Caki2 (cell line): ENCODE results near the gene PIEZO2. TPM values are rescaled to one million over a fixed set of nuclear protein-coding genes. Genes with fewer than 3 reads are reported as not detected.
A peak's percentile ranks its signal among the peaks of the same experiment; 100 is the strongest.

ENCODE experiments used
- DNase-seq: peaks from one replicate; pipeline ENCODE4 v3.0.0-alpha.2; 2015; ENCODE audit warnings: low read depth
- in situ Hi-C: cut with HindIII; loops from 2 replicates; pipeline ENCODE4 v1.10.0; 2016; ENCODE audit warnings: low sequenced_read_pairs, low pct_unique_long_range_greater_than_20kb, mixed read lengths
- total RNA-seq: library from RNA; depleted of rRNA; stranded (reverse); fragments of >200 nt; shearing (Covaris generic); gene quantifications from 2 replicates; pipeline ENCODE4 v1.2.3, GENCODE V29; 2014; ENCODE audit warnings: low replicate concordance

Gene PIEZO2
- total RNA-seq, 1 experiment from 2014 or later, result 2.8 TPM

- in situ Hi-C loops, result no loop called here
- DNase-seq, result no peak
These were observed 129.1 kb downstream of the PIEZO2 start for GRCh38 chr18:11020161-11020853.

GRCh38 chr18:11019295-11020105 is 129.9 kb downstream of the PIEZO2 start:
- in situ Hi-C loops, result no loop called here

GRCh38 chr18:11009869-11010268 is 139.5 kb downstream of the PIEZO2 start:
- in situ Hi-C loops, result no loop called here
- DNase-seq, result no peak

More at GRCh38 chr18:11019295-11020105, 129.9 kb downstream of the PIEZO2 start:
- no peak for DNase-seq

GRCh38 chr18:11009147-11009546 is 140.2 kb downstream of the PIEZO2 start:
- in situ Hi-C loops, result no loop called here
- no peak for DNase-seq

GRCh38 chr18:11008505-11008904 is 140.9 kb downstream of the PIEZO2 start:
- DNase-seq, result no peak
- in situ Hi-C loops, result no loop called here

- in situ Hi-C loops, result no loop called here
- peak; percentile 97 for DNase-seq
These were observed 143.8 kb downstream of the PIEZO2 start for GRCh38 chr18:11005528-11005927.

GRCh38 chr18:11004951-11005350 is 144.4 kb downstream of the PIEZO2 start:
- in situ Hi-C loops, result no loop called here
- no peak for DNase-seq

- DNase-seq, result peak; percentile 59
These were observed 145.1 kb downstream of the PIEZO2 start for GRCh38 chr18:11004294-11004693.

GRCh38 chr18:11002796-11003195 is 146.6 kb downstream of the PIEZO2 start:
- DNase-seq, result no peak
- in situ Hi-C loops, result no loop called here

More at GRCh38 chr18:11004294-11004693, 145.1 kb downstream of the PIEZO2 start:
- in situ Hi-C loops, result no loop called here

- in situ Hi-C loops, result no loop called here
- no peak for DNase-seq
These were observed 147.1 kb downstream of the PIEZO2 start for GRCh38 chr18:11002277-11002676.

GRCh38 chr18:11000071-11000470 is 149.3 kb downstream of the PIEZO2 start:
- DNase-seq, result no peak
- in situ Hi-C loops, result no loop called here

- in situ Hi-C loops, result no loop called here
- DNase-seq, result no peak
These were observed 151.5 kb downstream of the PIEZO2 start for GRCh38 chr18:10997885-10998284.

- in situ Hi-C loops, result no loop called here
- no peak for DNase-seq
These were observed 153.8 kb downstream of the PIEZO2 start for GRCh38 chr18:10995550-10995949.

GRCh38 chr18:10989486-10989885 is 159.9 kb downstream of the PIEZO2 start:
- in situ Hi-C loops, result no loop called here
- no peak for DNase-seq

GRCh38 chr18:10985689-10986088 is 163.7 kb downstream of the PIEZO2 start:
- in situ Hi-C loops, result no loop called here
- DNase-seq, result no peak

- no peak for DNase-seq
- in situ Hi-C loops, result no loop called here
These were observed 170.0 kb downstream of the PIEZO2 start for GRCh38 chr18:10979411-10979810.

GRCh38 chr18:10977042-10977441 is 172.3 kb downstream of the PIEZO2 start:
- in situ Hi-C loops, result no loop called here
- no peak for DNase-seq

- in situ Hi-C loops, result no loop called here
- peak; percentile 45 for DNase-seq
These were observed 175.7 kb downstream of the PIEZO2 start for GRCh38 chr18:10973567-10974203.

- in situ Hi-C loops, result no loop called here
- DNase-seq, result no peak
These were observed 177.7 kb downstream of the PIEZO2 start for GRCh38 chr18:10971717-10972116.
